Stimulated activated CD4-positive, alpha-beta T cell treated with anti-CD3 and anti-CD28 coated beads, Interleukin-12 subunit alpha, Interleukin-12 subunit beta, amount 100 ng/mL, for 24 hours (primary cell): Measurements from ENCODE around the gene SARNP.
A peak's percentile ranks its signal among the peaks of the same experiment; 100 is the strongest.

ENCODE experiments used
- DNase-seq, 2 experiments: peaks; one replicate each; pipeline ENCODE4 v3.0.0-alpha.2; 2020; ENCODE audit warnings: low read depth in 2 of 2

SARNP gene

DNA sequence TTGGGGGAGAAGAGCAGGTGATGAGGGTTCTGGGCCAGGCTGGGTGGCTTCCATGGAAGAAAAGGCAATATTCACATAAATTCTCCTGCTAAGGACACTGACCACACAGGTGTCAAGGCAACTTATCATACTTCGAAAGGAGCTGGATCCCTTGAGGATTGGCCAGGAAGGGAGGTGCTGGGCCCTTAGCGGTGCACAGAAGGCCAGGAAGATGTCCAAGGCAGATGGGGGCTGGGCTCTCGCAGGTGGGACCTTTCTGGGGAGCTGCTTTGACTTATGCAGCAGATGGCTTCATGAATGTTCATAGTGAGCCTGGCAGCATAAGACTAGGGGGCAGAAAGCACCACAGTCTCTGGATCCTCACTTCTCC lies 92.6 kb downstream of the SARNP start:
- DNase-seq: no peak

DNA sequence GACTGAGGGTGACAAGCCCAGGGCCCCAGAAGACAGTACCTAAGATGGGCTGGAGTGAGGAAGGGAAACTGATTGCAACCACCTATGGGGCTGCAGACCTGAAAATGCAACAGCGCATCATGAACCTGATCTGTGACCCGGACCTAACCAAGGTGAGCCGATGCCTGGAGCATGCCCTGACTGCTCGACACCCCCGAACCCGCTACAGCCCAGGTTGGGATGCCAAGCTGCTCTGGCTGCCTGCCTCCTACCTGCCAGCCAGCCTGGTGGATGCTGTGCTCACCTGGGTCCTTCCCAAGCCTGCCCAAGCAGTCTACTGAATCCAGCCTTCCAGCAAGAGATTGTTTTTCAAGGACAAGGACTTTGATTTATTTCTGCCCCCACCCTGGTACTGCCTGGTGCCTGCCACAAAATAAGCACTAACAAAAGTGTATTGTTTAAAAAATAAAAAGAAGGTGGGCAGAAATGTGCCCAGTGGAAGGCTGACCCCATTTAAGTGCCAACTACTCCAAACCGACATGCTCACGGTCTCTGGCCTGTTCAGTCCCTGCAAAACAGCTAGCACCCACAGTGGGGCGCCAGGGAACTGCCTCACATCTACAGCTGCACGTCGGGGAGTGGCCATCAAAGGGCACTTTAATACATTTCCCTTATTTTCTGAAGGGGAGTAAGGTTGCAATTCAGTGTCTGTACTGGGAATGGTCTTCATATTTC lies 93.1 kb downstream of the SARNP start:
- peak in 1 of 2 experiments; percentile 56 for DNase-seq

DNA sequence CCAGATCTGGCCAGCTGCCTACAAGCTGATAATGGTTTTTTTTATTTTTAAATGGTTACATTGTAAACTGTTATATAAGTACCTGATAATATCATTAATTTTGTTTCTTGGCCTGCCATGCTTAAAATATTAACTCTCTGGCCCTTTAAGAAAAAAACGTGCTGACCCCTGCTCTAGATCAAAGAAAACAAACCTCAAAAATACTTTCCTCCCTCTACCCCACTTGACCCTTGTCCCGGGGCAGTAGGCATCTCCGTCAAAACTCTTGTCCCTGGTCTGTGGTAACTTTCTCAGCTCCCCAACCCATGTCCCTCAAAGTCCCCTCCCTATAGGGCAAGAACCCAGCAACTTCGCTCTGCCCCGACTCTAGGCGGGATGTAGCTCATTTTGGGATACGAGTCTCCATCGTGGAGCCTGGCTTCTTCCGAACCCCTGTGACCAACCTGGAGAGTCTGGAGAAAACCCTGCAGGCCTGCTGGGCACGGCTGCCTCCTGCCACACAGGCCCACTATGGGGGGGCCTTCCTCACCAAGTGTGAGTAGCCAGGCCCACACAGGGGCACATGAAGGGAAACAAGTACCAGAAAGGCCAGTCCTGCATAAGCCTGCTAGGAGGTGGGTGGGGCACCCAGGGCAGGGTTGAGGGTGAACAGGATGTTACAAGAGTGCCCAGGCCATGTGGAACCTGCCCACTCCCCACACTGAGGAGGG lies 93.9 kb downstream of the SARNP start:
- no peak for DNase-seq

DNA sequence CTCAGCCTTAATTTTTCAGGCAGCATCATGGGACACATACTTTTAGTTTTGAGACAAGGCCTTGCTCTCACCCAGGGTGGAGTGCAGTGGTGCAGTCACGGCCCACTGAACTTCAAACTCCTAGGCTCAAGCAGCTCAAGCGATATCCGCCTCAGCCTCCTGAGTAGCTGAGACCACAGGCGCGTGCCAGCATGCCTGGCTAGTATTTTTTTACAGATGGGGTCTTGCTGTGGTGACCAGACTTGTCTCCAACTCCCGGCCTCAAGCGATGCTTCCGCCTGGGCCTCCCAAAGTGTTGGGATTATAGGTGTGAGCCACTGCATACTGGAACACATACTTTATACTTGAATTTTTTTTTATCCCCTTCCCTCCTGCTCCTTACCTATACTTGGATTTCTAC lies 94.6 kb downstream of the SARNP start:
- no peak for DNase-seq

DNA sequence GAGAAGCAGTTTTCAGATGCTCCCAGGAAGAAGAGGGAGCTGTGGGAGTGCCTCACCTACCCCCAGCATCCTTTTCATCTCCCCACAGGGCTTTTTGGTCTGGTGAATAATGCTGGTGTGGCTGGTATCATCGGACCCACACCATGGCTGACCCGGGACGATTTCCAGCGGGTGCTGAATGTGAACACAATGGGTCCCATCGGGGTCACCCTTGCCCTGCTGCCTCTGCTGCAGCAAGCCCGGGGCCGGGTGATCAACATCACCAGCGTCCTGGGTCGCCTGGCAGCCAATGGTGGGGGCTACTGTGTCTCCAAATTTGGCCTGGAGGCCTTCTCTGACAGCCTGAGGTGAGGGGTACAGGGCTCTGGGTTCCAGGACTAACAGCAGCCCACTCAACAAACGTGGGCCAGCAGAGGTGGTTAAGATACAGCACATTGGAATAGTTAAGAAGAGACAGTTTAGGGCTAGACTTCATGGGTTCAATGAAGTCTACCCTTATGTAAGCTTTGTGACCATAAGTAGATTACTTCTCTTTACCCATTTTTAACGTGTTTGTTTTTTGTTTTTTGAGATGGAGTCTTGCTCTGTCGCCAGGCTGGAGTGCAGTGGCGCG lies 95.8 kb downstream of the SARNP start:
- DNase-seq: no peak

DNA sequence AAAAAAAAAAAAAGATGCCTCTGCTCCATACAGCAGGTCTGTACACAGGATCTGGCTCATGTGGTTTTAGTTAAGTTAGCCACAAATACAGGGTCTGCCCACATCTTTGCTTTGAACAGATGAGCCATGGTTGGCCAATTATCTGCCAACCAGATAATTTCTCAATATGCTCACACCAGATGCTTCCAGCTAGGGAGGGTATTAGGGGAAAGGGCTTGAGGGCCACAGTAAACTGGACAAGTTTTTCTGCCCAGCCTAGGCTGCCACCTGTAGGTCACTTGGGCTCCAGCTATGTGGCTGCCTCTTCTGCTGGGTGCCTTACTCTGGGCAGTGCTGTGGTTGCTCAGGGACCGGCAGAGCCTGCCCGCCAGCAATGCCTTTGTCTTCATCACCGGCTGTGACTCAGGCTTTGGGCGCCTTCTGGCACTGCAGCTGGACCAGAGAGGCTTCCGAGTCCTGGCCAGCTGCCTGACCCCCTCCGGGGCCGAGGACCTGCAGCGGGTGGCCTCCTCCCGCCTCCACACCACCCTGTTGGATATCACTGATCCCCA lies 96.6 kb downstream of the SARNP start:
- DNase-seq: no peak

DNA sequence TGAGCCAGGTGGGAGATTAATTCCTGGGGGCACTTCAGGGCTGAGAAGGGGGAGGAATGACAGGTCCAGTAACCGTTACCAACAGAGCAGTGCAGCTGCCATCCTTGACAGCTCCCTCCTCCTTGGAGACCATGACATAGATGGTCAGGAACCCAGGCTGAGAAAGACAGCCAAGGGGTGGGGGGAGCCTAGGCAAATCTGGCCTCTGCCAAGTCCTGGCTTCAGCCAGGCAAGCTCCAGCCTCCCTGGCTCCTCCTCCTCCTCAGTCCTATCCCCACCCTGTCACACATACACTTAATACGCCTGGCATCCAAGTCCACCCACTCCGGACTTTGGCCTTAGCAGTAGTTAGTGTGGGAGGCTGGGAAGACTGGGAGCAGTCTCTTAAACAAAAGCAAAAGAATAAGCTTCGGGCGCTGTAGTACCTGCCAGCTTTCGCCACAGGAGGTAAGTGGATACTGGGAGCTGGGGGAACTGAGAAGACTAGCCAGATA lies 97.4 kb downstream of the SARNP start, which contains the start of gene RDH5:
RDH5 (plus strand) TSS at position 323 of the 494 bp plus-strand sequence. CDS start 792 bp downstream, outside the sequence.
- no peak for DNase-seq

DNA sequence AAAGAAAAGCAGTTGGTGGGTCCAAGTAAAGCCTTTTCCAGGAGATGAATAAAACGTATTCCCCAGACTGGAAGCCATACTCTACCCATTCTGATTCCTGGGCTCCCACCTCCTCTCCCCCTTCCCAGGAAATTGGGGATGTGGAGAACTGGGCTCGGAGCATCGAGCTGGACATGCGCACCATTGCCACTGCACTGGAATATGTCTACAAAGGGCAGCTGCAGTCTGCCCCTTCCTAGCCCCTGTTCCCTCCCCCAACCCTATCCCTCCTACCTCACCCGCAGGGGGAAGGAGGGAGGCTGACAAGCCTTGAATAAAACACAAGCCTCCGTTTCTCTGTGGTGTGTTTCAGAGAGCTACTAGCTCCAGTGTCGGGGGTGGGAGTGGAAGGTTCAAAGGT lies 98.2 kb downstream of the SARNP start:
- no peak for DNase-seq

DNA sequence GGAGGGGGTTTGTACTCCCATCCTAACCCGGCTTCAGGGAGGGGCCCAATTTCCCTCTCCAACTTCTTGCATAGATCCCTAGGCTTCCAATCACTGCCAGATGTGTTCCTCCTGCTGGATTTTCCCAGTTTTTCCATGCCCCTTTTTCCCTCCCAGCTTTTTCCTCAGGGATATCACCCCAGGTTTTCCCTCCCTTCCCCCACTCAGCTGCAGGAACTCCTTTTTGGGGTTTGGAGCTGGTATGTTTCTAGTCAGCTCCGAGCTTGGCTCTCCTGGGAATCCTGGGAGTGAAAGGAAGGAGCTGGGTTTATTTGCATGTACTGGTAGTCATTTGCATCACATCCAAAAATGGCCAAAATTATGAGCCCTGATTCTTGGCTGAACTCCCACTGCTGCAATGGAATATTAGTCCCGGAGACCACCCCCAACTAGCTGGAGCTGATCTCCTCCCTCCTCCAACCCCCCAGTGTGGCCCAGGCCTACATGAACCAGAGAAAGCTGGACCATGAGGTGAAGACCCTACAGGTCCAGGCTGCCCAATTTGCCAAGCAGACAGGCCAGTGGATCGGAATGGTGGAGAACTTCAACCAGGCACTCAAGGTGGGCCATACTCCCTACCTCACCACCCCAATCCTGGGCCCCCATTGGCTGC lies 98.8 kb downstream of the SARNP start:
- DNase-seq: no peak

DNA sequence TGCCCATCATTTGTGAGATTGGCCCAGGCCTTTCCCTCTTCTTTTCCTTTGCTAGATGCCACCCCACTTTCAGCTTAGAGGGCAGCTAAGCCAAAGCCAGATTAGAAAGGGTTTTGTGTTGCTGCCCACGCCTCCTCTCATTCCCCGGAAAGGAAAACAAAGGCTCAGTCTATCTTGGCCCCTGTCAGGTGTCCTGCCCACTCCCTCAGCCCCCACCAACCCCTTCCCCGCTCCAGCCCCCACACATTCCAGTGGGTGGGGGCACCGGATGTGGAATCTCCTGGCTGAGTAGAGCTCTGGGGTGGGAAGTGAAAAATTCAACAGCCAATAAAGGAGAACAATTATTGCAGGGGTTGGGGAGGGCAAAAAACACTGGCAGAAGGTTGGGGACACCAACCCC lies 99.5 kb downstream of the SARNP start:
- no peak for DNase-seq

DNA sequence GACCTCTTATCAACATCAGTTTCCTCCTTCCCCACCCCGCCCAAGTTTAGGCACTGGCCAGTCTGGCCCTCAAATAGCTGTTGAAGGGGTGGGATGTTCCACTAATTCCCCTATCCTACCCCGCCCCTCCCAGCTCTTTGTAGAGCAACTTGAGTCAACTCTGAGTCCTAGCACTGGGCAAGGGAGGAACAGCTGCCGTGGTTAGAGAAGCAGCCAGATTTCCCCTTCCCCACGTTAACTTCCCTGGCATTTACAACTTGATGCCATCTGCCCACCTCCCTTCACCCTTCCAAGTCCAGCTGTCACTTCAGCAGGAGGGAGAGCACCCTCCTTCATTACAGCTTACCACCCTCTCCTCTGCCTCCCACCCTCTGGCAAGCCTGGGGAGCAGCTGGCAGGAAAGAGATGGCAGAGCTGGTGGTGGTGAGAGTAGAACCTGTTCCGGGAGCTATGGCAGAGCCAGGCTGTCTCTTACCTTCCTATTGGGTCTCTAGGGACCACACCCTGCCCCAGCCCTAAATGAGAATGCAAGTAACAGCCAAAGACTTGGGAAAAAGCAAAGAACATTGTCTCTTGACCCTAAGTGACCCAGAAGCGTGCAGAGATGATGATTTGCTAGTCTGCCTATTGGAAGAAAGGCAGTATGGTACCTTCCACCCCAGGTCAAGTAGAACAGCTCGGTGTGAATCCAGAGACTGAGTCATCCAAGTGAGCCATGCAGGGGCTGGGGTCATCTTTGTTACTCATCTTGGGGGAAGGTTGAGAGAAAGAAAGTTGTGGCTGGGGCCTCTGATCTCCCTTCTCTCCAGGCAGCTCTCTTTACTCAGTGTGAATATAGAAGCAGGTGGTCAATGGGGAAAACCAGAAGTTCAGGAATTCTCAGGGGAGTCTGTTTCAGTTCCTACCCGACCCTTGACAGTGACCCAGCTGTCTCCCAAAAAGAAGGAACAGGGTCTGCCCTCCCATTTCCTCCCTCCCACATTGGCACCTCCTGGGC lies 100.2 kb downstream of the SARNP start:
- no peak for DNase-seq

DNA sequence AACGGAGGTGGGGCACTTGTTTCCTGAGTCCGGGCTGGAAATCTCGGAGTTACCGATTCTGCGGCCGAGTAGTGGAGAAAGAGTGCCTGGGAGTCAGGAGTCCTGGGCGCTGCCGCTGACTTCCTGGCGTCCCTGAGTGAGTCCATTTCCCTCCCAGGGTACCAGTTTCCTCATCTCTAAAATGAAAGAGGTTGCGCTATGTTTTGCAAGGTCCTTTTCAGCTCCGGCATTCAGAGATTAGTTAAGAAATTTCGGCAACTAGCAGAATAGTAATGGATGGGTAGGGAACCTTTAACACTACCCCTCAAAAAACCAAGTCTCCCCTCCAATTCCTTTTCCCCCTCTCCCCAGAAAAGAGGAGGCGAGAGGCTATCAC lies 101.0 kb downstream of the SARNP start:
- DNase-seq: no peak

DNA sequence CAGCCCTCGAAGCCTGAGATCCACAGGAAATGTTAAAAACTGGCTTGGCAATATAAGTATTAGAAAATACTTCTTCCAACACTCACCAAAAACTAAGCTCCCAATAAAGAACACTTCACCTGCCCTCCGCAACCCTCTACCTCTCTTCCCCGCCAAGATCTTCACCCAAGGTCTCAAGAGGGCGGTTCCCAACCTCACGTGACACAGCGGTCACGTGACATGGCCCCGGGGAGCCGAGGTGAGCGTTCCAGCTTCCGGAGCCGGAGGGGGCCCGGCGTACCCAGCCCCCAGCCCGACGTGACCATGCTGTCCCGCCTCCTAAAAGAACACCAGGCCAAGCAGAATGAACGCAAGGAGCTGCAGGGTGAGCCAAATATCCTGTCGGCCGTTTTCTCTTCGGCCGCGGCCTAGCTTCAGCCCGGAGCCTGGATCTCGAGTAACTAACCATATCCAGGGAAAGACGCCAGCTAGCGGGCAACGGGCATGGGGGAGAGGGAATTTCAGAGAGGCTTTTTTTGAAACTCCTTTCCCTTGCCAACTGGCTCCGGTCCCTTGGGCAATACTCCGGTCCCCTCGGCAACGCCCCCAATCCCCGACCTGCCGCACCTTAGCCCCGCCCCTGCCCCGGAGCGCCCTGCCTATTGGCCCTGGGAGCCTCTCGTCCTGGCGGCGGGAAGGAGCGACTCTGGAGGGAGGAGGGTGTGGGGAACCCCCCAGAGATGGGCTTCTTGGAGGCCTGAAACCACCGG lies 101.5 kb downstream of the SARNP start, which contains the start of gene BLOC1S1:
BLOC1S1 (plus strand) TSS at position 214 of the 749 bp plus-strand sequence; CDS start at position 220, 6 bp downstream.
- peak; percentile 87 to 97 for DNase-seq

DNA sequence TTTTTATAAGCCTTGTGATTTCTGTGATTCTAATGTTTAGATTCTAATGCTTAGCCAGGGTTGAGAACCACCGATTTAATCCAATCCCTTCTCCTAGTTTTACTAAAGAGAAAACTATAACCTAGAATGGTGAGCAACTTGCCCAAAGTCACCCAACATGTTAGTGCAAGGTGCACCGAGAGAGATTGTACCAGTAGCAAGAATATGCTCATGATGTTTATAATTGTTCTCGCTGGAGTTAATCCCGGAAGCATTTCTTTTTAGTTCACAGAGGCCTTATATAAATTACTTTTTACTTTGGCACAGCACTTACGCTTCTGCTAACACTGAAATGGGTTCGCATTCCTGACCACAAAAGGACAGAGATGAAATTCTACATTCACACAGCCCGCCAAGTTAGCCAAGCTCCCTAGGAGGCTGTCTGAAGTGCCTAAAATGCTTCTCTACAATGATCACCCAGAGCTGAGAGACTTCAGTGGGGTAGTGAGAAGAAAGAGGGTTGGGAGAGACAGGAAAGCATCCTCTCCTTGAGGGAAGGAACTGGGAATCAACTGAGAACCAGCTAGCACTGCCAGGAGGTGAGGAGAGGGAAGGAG lies 102.3 kb downstream of the SARNP start:
- no peak for DNase-seq

DNA sequence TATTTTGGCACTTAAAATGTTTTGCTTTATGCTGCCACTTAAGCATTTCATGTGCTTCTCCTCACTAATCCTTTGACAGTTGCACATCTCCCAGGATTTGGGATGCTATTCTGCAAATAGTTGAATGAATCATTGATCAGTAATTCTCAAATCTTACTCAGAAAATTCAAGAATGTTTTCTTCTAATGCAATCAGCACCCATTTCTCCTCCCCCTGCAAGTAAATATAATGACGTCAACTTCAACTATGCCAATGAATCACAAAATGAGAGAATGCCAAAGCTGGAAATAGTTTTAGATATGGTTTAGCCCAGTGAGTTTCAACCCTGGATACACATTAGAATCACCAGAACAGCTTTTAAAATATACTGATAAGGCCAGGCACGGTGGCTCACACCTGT lies 103.8 kb downstream of the SARNP start:
- no peak for DNase-seq

DNA sequence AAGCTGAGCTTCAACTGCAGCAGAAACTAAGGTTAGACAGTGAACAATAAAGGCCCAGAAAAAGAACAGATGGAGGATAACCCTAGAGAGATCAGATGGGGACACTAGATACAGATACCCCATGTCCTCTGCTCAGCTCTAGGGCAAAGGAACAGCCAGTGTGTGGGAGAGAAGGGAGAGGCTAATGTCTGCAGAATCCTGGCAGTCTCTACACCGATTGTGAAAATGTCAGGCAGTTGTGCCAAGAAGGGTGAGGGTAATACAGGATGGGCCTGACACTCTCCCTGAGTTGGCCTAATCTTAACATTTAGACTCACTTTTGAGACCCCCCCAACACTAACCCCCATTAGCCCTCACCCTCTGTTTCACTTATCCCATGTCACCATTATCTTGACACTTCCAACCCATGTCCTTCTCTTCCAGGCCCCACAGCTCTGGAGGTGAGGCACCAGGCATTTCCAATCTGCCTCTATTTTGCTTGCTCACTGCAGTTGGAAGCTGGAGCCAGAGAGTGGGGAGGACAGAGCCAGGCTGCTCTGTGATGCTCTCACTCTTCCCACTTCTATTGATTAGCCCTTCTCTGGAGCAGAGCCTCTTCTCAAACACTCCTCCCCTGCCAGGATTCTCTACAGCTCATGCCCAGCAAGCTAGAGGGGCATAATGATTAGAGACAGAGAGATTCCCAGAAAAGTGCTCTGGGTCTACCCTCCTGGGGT lies 104.7 kb downstream of the SARNP start:
- no peak for DNase-seq

DNA sequence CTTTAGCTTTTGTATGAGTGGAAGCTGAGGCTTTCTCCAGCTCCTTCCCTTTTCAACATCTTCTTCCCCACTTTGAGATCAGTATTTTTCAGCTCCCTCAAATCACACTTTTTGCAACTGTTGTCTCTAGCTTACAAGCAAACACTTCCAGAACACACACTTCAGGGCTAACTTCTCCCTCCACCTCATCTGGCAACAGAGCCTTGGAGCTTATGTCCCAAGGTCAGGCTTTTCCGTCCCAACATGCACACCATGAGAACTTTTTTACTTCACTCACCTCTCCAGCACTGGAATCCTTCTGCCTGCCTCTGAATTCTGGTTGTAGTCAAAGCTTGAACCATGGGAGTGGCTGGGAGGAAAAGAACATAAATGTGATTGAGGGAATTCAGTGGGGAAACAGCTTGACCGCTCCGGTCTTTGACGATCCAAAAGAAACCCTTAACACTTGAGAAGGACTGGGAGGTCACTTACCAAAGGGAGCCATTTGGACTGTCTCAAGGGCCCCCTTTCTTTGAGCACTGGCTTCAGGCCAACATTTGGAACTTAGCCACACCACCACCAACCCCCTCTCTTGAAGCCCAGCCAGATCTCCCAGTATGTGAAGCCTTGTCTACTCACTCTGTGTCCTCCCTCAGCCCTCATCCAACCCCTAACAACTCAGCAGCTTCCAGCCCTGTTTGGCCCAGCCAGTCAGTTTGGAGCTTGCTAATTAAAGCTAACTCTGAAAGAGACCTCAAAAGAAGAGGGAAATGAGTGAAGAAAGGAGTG lies 105.6 kb downstream of the SARNP start:
- DNase-seq: no peak

DNA sequence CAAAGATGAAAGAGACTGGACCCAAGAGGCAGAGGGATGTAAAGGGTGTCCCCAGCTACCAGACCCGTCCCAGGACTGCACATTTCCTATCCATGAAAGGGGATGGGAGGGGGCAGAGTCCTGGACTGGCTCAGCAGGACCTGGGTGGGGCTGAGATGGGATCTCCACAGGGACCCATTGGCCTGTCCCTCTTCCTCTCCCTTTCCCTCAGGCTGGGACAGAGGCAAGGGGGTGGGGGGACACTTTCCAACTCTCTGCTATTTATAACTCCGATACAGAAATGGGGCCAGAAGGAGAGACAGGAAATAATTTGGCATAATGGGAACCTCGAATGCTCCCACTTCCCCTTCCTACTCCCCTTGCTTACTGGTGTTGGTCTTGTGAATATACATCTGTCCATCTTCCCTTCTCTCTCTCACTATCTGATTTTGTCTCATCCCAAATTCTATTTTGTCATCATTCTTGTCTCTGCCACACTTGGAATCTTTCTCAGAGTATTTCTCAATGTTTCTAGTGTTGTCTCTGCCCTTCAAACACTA lies 108.8 kb downstream of the SARNP start:
- DNase-seq: no peak
